Transverse colon (tissue), 4 donors: ENCODE data around the gene TMEFF1. TPM values are rescaled to one million over a fixed set of nuclear protein-coding genes. Genes with fewer than 3 reads are reported as not detected.

ENCODE experiments used
- DNase-seq: peaks from one replicate; pipeline ENCODE4 v3.0.0-alpha.2; 2019
- H3K27ac ChIP-seq, 4 donors: fragments of 200-600 bp; sonication (generic); 2 replicates each; pipeline ENCODE4 v1.5.1; 2016 to 2018; ENCODE audit warnings: inconsistent platforms in 4 of 4
- H3K27me3 ChIP-seq: fragments of 200-600 bp; sonication (generic); 2 replicates; pipeline ENCODE4 v1.5.1; 2017; ENCODE audit warnings: inconsistent platforms
- H3K36me3 ChIP-seq, 4 donors: fragments of 200-600 bp; sonication (generic); 2 replicates each; pipeline ENCODE4 v1.5.1; 2017 to 2019; ENCODE audit warnings: inconsistent platforms in 4 of 4
- H3K4me1 ChIP-seq, 4 donors: fragments of 200-600 bp; sonication (generic); 2 replicates each; pipeline ENCODE4 v1.5.1; 2017 to 2020; ENCODE audit warnings: inconsistent platforms in 4 of 4
- H3K4me3 ChIP-seq, 4 donors: fragments of 200-600 bp; sonication (generic); 1 replicate in 1 of 4; 2 replicates in 3 of 4; pipeline versions ENCODE4 v1.5.1 to v1.6.1; 2017 to 2019; ENCODE audit warnings: inconsistent platforms in 4 of 4
- H3K9me3 ChIP-seq, 2 donors: fragments of 200-600 bp; sonication (generic); 2 replicates each; pipeline ENCODE4 v1.5.1; 2017 to 2019; ENCODE audit warnings: inconsistent platforms in 2 of 2
- CTCF ChIP-seq, 5 experiments: fragments of 200-600 bp in 3 of 5; fragments of 450-650 bp in 2 of 5; sonication (generic) in 3 of 5; IDR thresholded peaks; 1 replicate in 2 of 5; 2 replicates in 3 of 5; pipeline ENCODE4 v1.5.1; 2016 to 2017; ENCODE audit warnings: antibody characterized with exemption in 5 of 5, inconsistent platforms in 3 of 5, mild to moderate bottlenecking in 2 of 5, moderate library complexity in 1 of 5
- EP300 ChIP-seq: sonication (generic); formaldehyde crosslinking; IDR thresholded peaks from one replicate; pipeline ENCODE4 v1.6.1; 2017; ENCODE audit warnings: antibody characterized with exemption, low read depth
- POLR2A ChIP-seq: fragments of 450-650 bp; IDR thresholded peaks from one replicate; pipeline ENCODE4 v1.6.1; 2016; ENCODE audit warnings: antibody characterized with exemption, mild to moderate bottlenecking, moderate library complexity
- POLR2AphosphoS5 ChIP-seq, 3 donors: sonication (generic); formaldehyde crosslinking; IDR thresholded peaks; one replicate each; pipeline ENCODE4 v1.6.1; 2016; ENCODE audit warnings: antibody characterized with exemption in 3 of 3
- whole genome bisulfite sequencing, 2 donors: methylation state at CpG; one replicate each; pipeline ENCODE4 v1.1.5; 2018; ENCODE audit warnings: low coverage in 1 of 2; 5-methylcytosine and 5-hydroxymethylcytosine counted together
- in situ Hi-C, 4 donors: fragments of 200-750 bp; cut with MboI; loops; one replicate each; pipeline versions ENCODE4 v1.15.0 to v1.15.1; 2017; ENCODE audit warnings: low sequenced_read_pairs in 3 of 4, low pct_ligation_motif_present in 1 of 4, low pct_unique_long_range_greater_than_20kb in 1 of 4
- intact Hi-C: fragments of 100-400 bp; cut with DNase I; formaldehyde crosslinking; loops from one replicate; pipeline ENCODE4 v1.15.1; 2023; ENCODE audit warnings: low total_unique reads
- total RNA-seq, 4 donors: library from RNA; depleted of rRNA; stranded (reverse); fragments of >200 nt; gene quantifications; one replicate each; pipeline ENCODE4 v1.1.0, GENCODE V29; 2016

The TMEFF1 gene
- total RNA-seq, 4 donors from 2014 or later, result not detected

GRCh38 chr9:100445161-100445902 is 27.6 kb upstream of the TMEFF1 start:
- H3K4me3 ChIP-seq, result no peak overlapping the region
- no peaks in the 10 kb centered on the region for H3K36me3 ChIP-seq
- WGBS, 2 donors, result 56 to 78% methylated on average over 1 of the region's 1 CpG
- in situ Hi-C loops, result no loop called here
- H3K27me3 ChIP-seq, result no peaks in the 10 kb centered on the region
- no peak for TF ChIP-seq EP300
- no peak for TF ChIP-seq POLR2A
- no peak for TF ChIP-seq CTCF (IDR thresholded peaks at IDR 0.05)
- TF ChIP-seq POLR2AphosphoS5 (IDR thresholded peaks at IDR 0.05), result no peak
- intact Hi-C loops, result no loop called here
- no peak overlapping the region for H3K27ac ChIP-seq
- no peaks in the 10 kb centered on the region for H3K9me3 ChIP-seq
- DNase-seq, result no peak
- peaks cover 0 to 19% (median 0%) of the 10 kb centered on the region in 4 donors for H3K4me1 ChIP-seq

- WGBS, 2 donors, result 85 to 87% methylated on average over 5 of the region's 5 CpGs
- H3K36me3 ChIP-seq, result no peaks in the 10 kb centered on the region
- H3K27ac ChIP-seq, result no peak overlapping the region
- H3K27me3 ChIP-seq, result no peaks in the 10 kb centered on the region
- H3K4me1 ChIP-seq, result peaks cover 0 to 19% (median 0%) of the 10 kb centered on the region in 4 donors
- no peak overlapping the region for H3K4me3 ChIP-seq
- in situ Hi-C loops (no loop called here), intact Hi-C loops (no loop called here)
- H3K9me3 ChIP-seq, result no peaks in the 10 kb centered on the region
- no peak for DNase-seq
- TF ChIP-seq POLR2A, result no peak
- no peak for TF ChIP-seq CTCF (IDR thresholded peaks at IDR 0.05)
- no peak for TF ChIP-seq EP300
- no peak for TF ChIP-seq POLR2AphosphoS5 (IDR thresholded peaks at IDR 0.05)
Observed at GRCh38 chr9:100445903-100446549, 26.9 kb upstream of the TMEFF1 start.

- in situ Hi-C loops (no loop called here), intact Hi-C loops (no loop called here)
- H3K4me1 ChIP-seq, result peaks cover 0 to 19% (median 0%) of the 10 kb centered on the region in 4 donors
Observed at GRCh38 chr9:100447041-100447440, 25.9 kb upstream of the TMEFF1 start.

More at GRCh38 chr9:100447041-100447440, 25.9 kb upstream of the TMEFF1 start:
- Histone ChIP-seq H3K4me3 (no peak overlapping the region), H3K27ac (no peak overlapping the region), H3K9me3 (no peaks in the 10 kb centered on the region), H3K36me3 (no peaks in the 10 kb centered on the region), H3K27me3 (no peaks in the 10 kb centered on the region)
- DNase-seq, result no peak
- TF ChIP-seq POLR2AphosphoS5 (IDR thresholded peaks at IDR 0.05) (no peak), EP300 (no peak), POLR2A (no peak), CTCF (IDR thresholded peaks at IDR 0.05) (no peak)
